ENCODE data around the gene ACOT4. TPM values are rescaled to one million over a fixed set of nuclear protein-coding genes. Genes with fewer than 3 reads are reported as not detected.
"Not testable (repeated sequence)": the region's sequence is repeated elsewhere in the genome, so short reads cannot be mapped to it uniquely, and the experiment has no call there.

ACOT4 gene
- 2.7 and 6.3 TPM in 2 replicates for total RNA-seq

- no peak for DNase-seq (ENCODE audit: low read depth)
These were observed at the start of gene ACOT4 for GRCh38 chr14:73591690-73592449. Gene ACOT4, plus strand, starts transcription at chr14:73591873. Its CDS starts 87 bp downstream, at chr14:73591960.

- DNase-seq (ENCODE audit: low read depth): not testable (repeated sequence)
These were observed 48.7 kb upstream of the ACOT4 start for GRCh38 chr14:73542961-73543360.

GRCh38 chr14:73545353-73545752 is 46.3 kb upstream of the ACOT4 start:
- DNase-seq (ENCODE audit: low read depth): not testable (repeated sequence)

GRCh38 chr14:73549097-73549496 is 42.6 kb upstream of the ACOT4 start:
- DNase-seq (ENCODE audit: low read depth): not testable (repeated sequence)

GRCh38 chr14:73549889-73550524 is 41.7 kb upstream of the ACOT4 start:
- DNase-seq (ENCODE audit: low read depth): peak; percentile 20

- no peak for DNase-seq (ENCODE audit: low read depth)
These were observed 37.8 kb upstream of the ACOT4 start for GRCh38 chr14:73553845-73554244.

- not testable (repeated sequence) for DNase-seq (ENCODE audit: low read depth)
These were observed 34.5 kb upstream of the ACOT4 start for GRCh38 chr14:73557201-73557600.

GRCh38 chr14:73558238-73558637 is 33.4 kb upstream of the ACOT4 start:
- DNase-seq (ENCODE audit: low read depth): peak; percentile 17

- not testable (repeated sequence) for DNase-seq (ENCODE audit: low read depth)
These were observed 29.4 kb upstream of the ACOT4 start for GRCh38 chr14:73562256-73562655.

GRCh38 chr14:73562696-73563095 is 29.0 kb upstream of the ACOT4 start:
- not testable (repeated sequence) for DNase-seq (ENCODE audit: low read depth)

- not testable (repeated sequence) for DNase-seq (ENCODE audit: low read depth)
These were observed 25.2 kb upstream of the ACOT4 start for GRCh38 chr14:73566431-73566830.

- not testable (repeated sequence) for DNase-seq (ENCODE audit: low read depth)
These were observed 24.7 kb upstream of the ACOT4 start for GRCh38 chr14:73566935-73567334.

- no peak for DNase-seq (ENCODE audit: low read depth)
These were observed 24.3 kb upstream of the ACOT4 start for GRCh38 chr14:73567358-73567757.

- peak; percentile 59 for DNase-seq (ENCODE audit: low read depth)
These were observed 23.5 kb upstream of the ACOT4 start for GRCh38 chr14:73567951-73568885.

GRCh38 chr14:73568886-73569184 is 22.8 kb upstream of the ACOT4 start:
- DNase-seq (ENCODE audit: low read depth): not testable (repeated sequence)

- DNase-seq (ENCODE audit: low read depth): peak; percentile 82
These were observed 22.3 kb upstream of the ACOT4 start, which contains the start of gene ACOT2 for GRCh38 chr14:73569185-73569958. Gene ACOT2, plus strand, starts transcription at chr14:73569213. Its CDS starts 28 bp downstream, at chr14:73569241.

- not testable (repeated sequence) for DNase-seq (ENCODE audit: low read depth)
These were observed 20.8 kb upstream of the ACOT4 start for GRCh38 chr14:73570913-73571312.

GRCh38 chr14:73573034-73573433 is 18.6 kb upstream of the ACOT4 start:
- not testable (repeated sequence) for DNase-seq (ENCODE audit: low read depth)

GRCh38 chr14:73573740-73574139 is 17.9 kb upstream of the ACOT4 start:
- not testable (repeated sequence) for DNase-seq (ENCODE audit: low read depth)

- DNase-seq (ENCODE audit: low read depth): not testable (repeated sequence)
These were observed 17.4 kb upstream of the ACOT4 start for GRCh38 chr14:73574251-73574650.

- DNase-seq (ENCODE audit: low read depth): no peak
These were observed 15.3 kb upstream of the ACOT4 start for GRCh38 chr14:73576391-73576790.
